GM12878 (cell line): ENCODE data around the gene ADGRF1. TPM values are rescaled to one million over a fixed set of nuclear protein-coding genes. Genes with fewer than 3 reads are reported as not detected.

Source experiments
- ATAC-seq: fragments of 200-7000 bp; cut with Tn5 transposase; 3 replicates; pipeline ENCODE4 v1.9.1; 2020; ENCODE audit warnings: mild to moderate bottlenecking, moderate library complexity
- BruUV-seq: library from RNA; stranded (reverse); fragments of 400-500 nt; replicated peaks from 2 replicates; lab custom pipeline; 2021; lab: Mats Ljungman, UMichigan
- CTCF ChIA-PET: fragments of 300-600 bp; sonication (Branson Sonifier 250); formaldehyde crosslinking; extraction: SDS; loops from one replicate; lab custom pipeline; 2021; ENCODE audit warnings: inconsistent platforms; lab: Yijun Ruan, JAX
- POLR2A ChIA-PET: fragments of 350-600 bp; formaldehyde crosslinking; extraction: SDS; loops from one replicate; lab custom pipeline; 2021; ENCODE audit warnings: inconsistent platforms; lab: Charles Lee
- RAD21 ChIA-PET: fragments of 300-600 bp; sonication (Branson Sonifier 250); formaldehyde crosslinking; loops from one replicate; lab custom pipeline; 2023; ENCODE audit warnings: antibody characterized with exemption; ENCODE audit not compliant: unreplicated experiment; lab: Charles Lee
- SMC1A ChIA-PET: fragments of 300-600 bp; sonication (Branson Sonifier 250); formaldehyde crosslinking; loops from one replicate; lab custom pipeline; 2023; ENCODE audit not compliant: unreplicated experiment, uncharacterized antibody; lab: Charles Lee
- DNase-seq: peaks from one replicate; pipeline ENCODE4 v3.0.0-alpha.2; 2011; ENCODE audit warnings: low read depth, low spot score
- FAIRE-seq: peaks from 3 replicates; lab custom pipeline; 2011; peaks lifted over from hg19 to GRCh38; lab: Jason Lieb, UNC
- H2AFZ ChIP-seq: 2 replicates; pipeline ENCODE4 v1.6.0; 2011; ENCODE audit warnings: low read depth, low read length, control low read depth; ENCODE audit not compliant: control insufficient read depth
- H3K27ac ChIP-seq: 2 replicates; pipeline ENCODE4 v1.5.1; 2011; ENCODE audit warnings: control low read depth; ENCODE audit not compliant: control insufficient read depth, insufficient read depth
- H3K27me3 ChIP-seq, 2 experiments: replicated peaks in 1 of 2; 2 replicates each; pipeline versions ENCODE4 v1.6.0 to v1.6.1; 2011; ENCODE audit warnings: low read length in 1 of 2; ENCODE audit not compliant: control insufficient read depth in 2 of 2, insufficient read depth in 2 of 2
- H3K36me3 ChIP-seq, 2 experiments: 2 replicates each; pipeline ENCODE4 v1.5.1; 2011; ENCODE audit warnings: low read length in 1 of 2; ENCODE audit not compliant: control insufficient read depth in 2 of 2, insufficient read depth in 2 of 2
- H3K4me1 ChIP-seq: 2 replicates; pipeline ENCODE4 v1.6.1; 2011; ENCODE audit warnings: mild to moderate bottlenecking, low read length, moderate library complexity, mixed read lengths; ENCODE audit not compliant: control insufficient read depth, insufficient read depth
- H3K4me2 ChIP-seq: 2 replicates; pipeline ENCODE4 v1.6.0; 2011; ENCODE audit warnings: control low read depth; ENCODE audit not compliant: control insufficient read depth, insufficient read depth
- H3K4me3 ChIP-seq: fragments of 200-600 bp; sonication (generic); 2 replicates; pipeline ENCODE4 v1.5.1; 2016
- H3K79me2 ChIP-seq: 2 replicates; pipeline ENCODE4 v1.6.0; 2011; ENCODE audit warnings: low read length; ENCODE audit not compliant: control insufficient read depth, insufficient read depth
- H3K9ac ChIP-seq: 2 replicates; pipeline ENCODE4 v1.8.0; 2011; ENCODE audit warnings: low read length, control low read depth, mixed read lengths; ENCODE audit not compliant: control insufficient read depth, insufficient read depth
- H3K9me3 ChIP-seq: replicated peaks from 3 replicates; pipeline ENCODE4 v1.5.1; 2011; ENCODE audit warnings: mild to moderate bottlenecking, low read length; ENCODE audit not compliant: control insufficient read depth, insufficient read depth
- H4K20me1 ChIP-seq: 2 replicates; pipeline ENCODE4 v1.6.0; 2011; ENCODE audit not compliant: control insufficient read depth, insufficient read depth
- CHD4 ChIP-seq: fragments of 200-600 bp; sonication (generic); IDR thresholded peaks from 2 replicates; pipeline ENCODE4 v1.6.1; 2016; ENCODE audit warnings: mild to moderate bottlenecking
- EED ChIP-seq: sonication (generic); IDR thresholded peaks from 2 replicates; pipeline ENCODE4 v1.6.1; 2016; ENCODE audit warnings: antibody characterized with exemption, low read depth
- HCFC1 ChIP-seq: fragments of 150-350 bp; IDR thresholded peaks from 2 replicates; pipeline ENCODE4 v1.6.1; 2014; ENCODE audit warnings: low read length
- PKNOX1 ChIP-seq: fragments of 450-650 bp; IDR thresholded peaks from 2 replicates; pipeline ENCODE4 v1.6.1; 2016; ENCODE audit warnings: mild to moderate bottlenecking
- WGBS: methylation state at CpG from one replicate; pipeline ENCODE4 v1.1.6; 2016; ENCODE audit warnings: low lambda C conversion rate; ENCODE audit not compliant: insufficient replicate concordance, insufficient coverage; ENCODE audit errors: missing lambda C conversion rate; 5-methylcytosine and 5-hydroxymethylcytosine counted together
- in situ Hi-C: fragments of 300-500 bp; cut with MboI; formaldehyde crosslinking; loops from 9 replicates; pipeline ENCODE4 v1.14.3; 2018; ENCODE audit warnings: mixed read lengths
- intact Hi-C: fragments of 100-400 bp; cut with micrococcal nuclease; formaldehyde crosslinking; loops from one replicate; pipeline ENCODE4 v1.14.2; 2022; ENCODE audit not compliant: unreplicated experiment
- polyA plus RNA-seq, 11 experiments: library from polyadenylated mRNA; depleted of rRNA in 4 of 11; unstranded in 6 of 11; stranded (reverse) in 5 of 11; fragments of >200 nt; fragmentation: Nextera tagmentation in 4 of 11; fragmentation: Illumina TruSeq in 1 of 11; extraction: Ambion mirVana in 4 of 11; extraction: Trizol in 1 of 11; gene quantifications; 1 replicate in 1 of 11; 2 replicates in 10 of 11; pipeline versions ENCODE4 v1.2.1 to v1.2.3, GENCODE V29; 2011 to 2016; ENCODE audit warnings: inconsistent platforms in 2 of 11, missing spikeins in 2 of 11, low read depth in 1 of 11
- total RNA-seq, 4 experiments: library from RNA; depleted of rRNA in 3 of 4; stranded (reverse); fragments of >200 nt in 3 of 4; fragmentation: Illumina TruSeq in 1 of 4; extraction: Trizol in 1 of 4; gene quantifications; 2 replicates each; pipeline versions ENCODE4 v1.2.1 to v1.2.3, GENCODE V29; 2013 to 2021

The ADGRF1 gene
- total and polyA plus RNA-seq, 10 of the 15 experiments (the other 5 are each of a cell fraction or from before 2014, with no cell fraction given) = 0.05 TPM; not detected in 9

DNA sequence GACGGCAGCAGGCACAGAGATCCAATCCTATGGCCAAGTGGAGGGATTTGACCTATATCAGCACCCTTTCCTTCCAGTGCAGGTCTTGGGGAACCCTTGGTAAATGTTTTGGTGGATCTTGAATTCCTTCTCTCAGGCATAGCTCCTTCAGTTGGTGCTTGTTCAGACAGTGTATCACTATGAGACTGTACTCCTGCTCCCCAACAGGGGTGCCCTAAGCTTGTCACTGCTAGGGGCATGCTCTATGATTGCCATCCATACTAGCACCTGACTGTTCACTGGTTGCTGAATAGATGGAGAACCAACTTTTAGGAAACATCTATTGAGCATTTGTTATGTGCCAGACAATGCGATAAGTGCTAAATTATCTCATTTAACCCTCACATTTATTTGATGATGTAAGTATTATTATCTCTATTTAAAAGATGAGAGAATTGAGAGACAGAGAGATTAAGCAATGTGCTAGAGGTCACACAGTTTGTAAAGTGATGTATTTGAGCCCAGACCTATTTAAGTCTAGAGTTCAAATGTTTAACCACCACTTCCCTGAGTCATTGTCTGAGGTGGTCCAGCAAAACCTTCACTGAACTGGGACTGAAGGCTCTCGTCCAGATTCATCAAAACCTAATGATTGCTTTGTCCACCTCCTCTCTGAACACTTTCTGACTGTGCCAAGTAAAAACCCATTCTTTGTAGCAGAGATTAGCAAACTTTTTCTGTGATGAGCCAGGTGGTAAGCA lies 34.3 kb downstream of the ADGRF1 start:
- in situ Hi-C loops (no loop called here), intact Hi-C loops (no loop called here)
- H3K9ac ChIP-seq = no peak overlapping the region

DNA sequence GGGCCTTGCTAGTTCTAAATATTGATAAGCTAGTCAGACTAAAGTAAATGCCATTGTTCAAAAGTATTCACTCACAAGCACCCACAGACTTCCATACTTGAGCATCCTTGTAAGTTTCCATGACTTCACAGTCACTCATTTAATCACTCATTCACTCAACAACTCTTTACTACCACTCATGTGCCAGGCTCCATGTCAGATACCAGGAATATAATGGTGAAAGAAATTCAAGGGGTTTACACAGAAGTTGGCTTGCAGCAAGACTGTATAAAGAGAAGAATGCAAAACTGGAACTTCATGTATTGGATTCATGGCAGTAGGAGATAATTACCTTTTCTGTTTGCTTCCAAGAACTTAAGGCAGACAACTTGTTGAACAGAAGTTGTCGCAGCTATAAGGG lies 36.6 kb downstream of the ADGRF1 start:
- Histone ChIP-seq H3K4me1 (no peaks in the 10 kb centered on the region), H4K20me1 (no peaks in the 10 kb centered on the region), H3K27ac (no peak overlapping the region), H3K4me3 (no peak overlapping the region), H3K79me2 (no peaks in the 10 kb centered on the region), H3K36me3 (no peaks in the 10 kb centered on the region), H3K27me3 (no peaks in the 10 kb centered on the region; a peak in 1 of 4 replicates), H3K9me3 (no peaks in the 10 kb centered on the region), H3K9ac (no peak overlapping the region), H2AFZ (no peak overlapping the region), H3K4me2 (no peak overlapping the region)
- in situ Hi-C loops (no loop called here), intact Hi-C loops (no loop called here)
- WGBS = 92% methylated on average over 1 of the region's 1 CpG
- no peak for DNase-seq
- POLR2A ChIA-PET = no interaction called here
- SMC1A ChIA-PET = no interaction called here
- ATAC-seq = no peak
- CTCF ChIA-PET = no interaction called here
- BruUV-seq = no TSS peak
- no peak for FAIRE-seq
- RAD21 ChIA-PET = no interaction called here
- TF ChIP-seq EED (no peak), HCFC1 (no peak)
- TF ChIP-seq, all 136 proteins: peak for 0

More for the DNA sequence above, 34.3 kb downstream of the ADGRF1 start:
- ChIA-PET POLR2A (no interaction called here), SMC1A (no interaction called here), RAD21 (no interaction called here), CTCF (interaction anchor here (0.6 kb wide), 1 partner anchor 130 kb away, joined by 3 read pairs; no protein-coding TSS in a partner anchor)
- Histone ChIP-seq H3K4me3 (no peak overlapping the region), H3K79me2 (no peaks in the 10 kb centered on the region), H3K27ac (no peak overlapping the region), H2AFZ (no peak overlapping the region), H3K36me3 (no peaks in the 10 kb centered on the region), H3K9me3 (no peaks in the 10 kb centered on the region), H3K27me3 (no peaks in the 10 kb centered on the region; a peak in 1 of 4 replicates), H4K20me1 (no peaks in the 10 kb centered on the region), H3K4me2 (no peak overlapping the region), H3K4me1 (no peaks in the 10 kb centered on the region)
- WGBS = 30% methylated on average over 3 of the region's 3 CpGs
- BruUV-seq = no TSS peak
- no peak for FAIRE-seq
- ATAC-seq = no peak
- DNase-seq = no peak
- TF ChIP-seq CHD4 = no peak
- TF ChIP-seq PKNOX1 = no peak
